HUES64 (cell line): ENCODE measurements around the gene TACC2.
"Not testable (repeated sequence)": the region's sequence is repeated elsewhere in the genome, so short reads cannot be mapped to it uniquely, and the experiment has no call there.

Experiments used
- H3K27ac ChIP-seq: 2 replicates; pipeline ENCODE4 v1.7.0; 2013; ENCODE audit warnings: low read depth, low read length, inconsistent platforms
- H3K27me3 ChIP-seq: 2 replicates; pipeline ENCODE4 v1.6.1; 2013; ENCODE audit warnings: mild to moderate bottlenecking, low read length; ENCODE audit not compliant: insufficient read depth
- H3K36me3 ChIP-seq: 2 replicates; pipeline ENCODE4 v1.6.1; 2013; ENCODE audit warnings: mild to moderate bottlenecking, low read length; ENCODE audit not compliant: insufficient read depth
- H3K4me1 ChIP-seq: 2 replicates; pipeline ENCODE4 v1.6.1; 2013; ENCODE audit warnings: mild to moderate bottlenecking, low read length, moderate library complexity; ENCODE audit not compliant: insufficient read depth
- H3K4me3 ChIP-seq: 2 replicates; pipeline ENCODE4 v1.5.1; 2013; ENCODE audit warnings: mild to moderate bottlenecking, low read length, moderate library complexity
- H3K9ac ChIP-seq: 2 replicates; pipeline ENCODE4 v1.6.1; 2013; ENCODE audit warnings: mild to moderate bottlenecking, low read depth, low read length
- H3K9me3 ChIP-seq: 2 replicates; pipeline ENCODE4 v1.6.1; 2013; ENCODE audit warnings: low read depth, low read length; ENCODE audit not compliant: insufficient read depth
- WGBS: fragments of 150-250, 120-280 bp; methylation state at CpG from one replicate; pipeline ENCODE4 v1.1.7; 2013; ENCODE audit warnings: missing lambda C conversion rate; 5-methylcytosine and 5-hydroxymethylcytosine counted together

The TACC2 gene

GRCh38 chr10:121984463-121984862 lies 4.5 kb upstream of the TACC2 start:
- no peaks in the 10 kb centered on the region for H3K4me1 ChIP-seq
- H3K9ac ChIP-seq: no peak overlapping the region
- no peaks in the 10 kb centered on the region for H3K27me3 ChIP-seq
- WGBS: 96% methylated on average over 2 of the region's 2 CpGs
- no peak overlapping the region for H3K27ac ChIP-seq
- H3K9me3 ChIP-seq: peaks cover 14% of the 10 kb centered on the region
- H3K36me3 ChIP-seq: no peaks in the 10 kb centered on the region
- no peak overlapping the region for H3K4me3 ChIP-seq

GRCh38 chr10:121990015-121990677 lies 1.2 kb downstream of the TACC2 start:
- Histone ChIP-seq H3K9me3 (no peaks in the 10 kb centered on the region), H3K4me1 (peaks cover 14% of the 10 kb centered on the region), H3K27ac (no peak overlapping the region), H3K36me3 (no peaks in the 10 kb centered on the region), H3K4me3 (no peak overlapping the region), H3K27me3 (no peaks in the 10 kb centered on the region), H3K9ac (no peak overlapping the region)
- 93% methylated on average over 9 of the region's 9 CpGs for WGBS

GRCh38 chr10:121991727-121992126 lies 2.8 kb downstream of the TACC2 start:
- H3K9me3 ChIP-seq, H3K27me3 ChIP-seq, H3K9ac ChIP-seq, H3K27ac ChIP-seq, H3K36me3 ChIP-seq, H3K4me3 ChIP-seq: not testable (repeated sequence)
- WGBS: 93% methylated on average over 4 of the region's 4 CpGs
- H3K4me1 ChIP-seq: peaks cover 15% of the 10 kb centered on the region

GRCh38 chr10:121994429-121994941 lies 5.5 kb downstream of the TACC2 start:
- no peaks in the 10 kb centered on the region for H3K9me3 ChIP-seq
- no peak overlapping the region for H3K27ac ChIP-seq
- H3K9ac ChIP-seq: no peak overlapping the region
- H3K4me3 ChIP-seq: no peak overlapping the region
- H3K4me1 ChIP-seq: peaks cover 15% of the 10 kb centered on the region
- 61% methylated on average over 7 of the region's 10 CpGs for WGBS
- no peaks in the 10 kb centered on the region for H3K36me3 ChIP-seq
- H3K27me3 ChIP-seq: no peaks in the 10 kb centered on the region

- no peaks in the 10 kb centered on the region for H3K36me3 ChIP-seq
- no peak overlapping the region for H3K27ac ChIP-seq
- H3K9ac ChIP-seq: no peak overlapping the region
- WGBS: 93% methylated on average over 6 of the region's 6 CpGs
- no peaks in the 10 kb centered on the region for H3K27me3 ChIP-seq
- H3K4me3 ChIP-seq: no peak overlapping the region
- peaks cover 10% of the 10 kb centered on the region; the same call in 1 of the 2 replicates for H3K9me3 ChIP-seq
- peaks cover 15% of the 10 kb centered on the region for H3K4me1 ChIP-seq
Observed at GRCh38 chr10:121998462-121998861, 9.5 kb downstream of the TACC2 start.

GRCh38 chr10:121999301-121999700 lies 10.3 kb downstream of the TACC2 start:
- Histone ChIP-seq H3K27me3 (no peaks in the 10 kb centered on the region), H3K36me3 (no peaks in the 10 kb centered on the region), H3K4me1 (peaks cover 9% of the 10 kb centered on the region), H3K27ac (no peak overlapping the region), H3K4me3 (no peak overlapping the region), H3K9me3 (peaks cover 10% of the 10 kb centered on the region; the same call in 1 of the 2 replicates), H3K9ac (no peak overlapping the region)
- WGBS: 92% methylated on average over 4 of the region's 4 CpGs

- H3K27ac ChIP-seq: no peak overlapping the region
- 71% methylated on average over 1 of the region's 1 CpG for WGBS
- no peak overlapping the region for H3K4me3 ChIP-seq
- H3K27me3 ChIP-seq: no peaks in the 10 kb centered on the region
- H3K4me1 ChIP-seq: no peaks in the 10 kb centered on the region
- H3K36me3 ChIP-seq: no peaks in the 10 kb centered on the region
- no peak overlapping the region for H3K9ac ChIP-seq
- peaks cover 10% of the 10 kb centered on the region; the same call in 1 of the 2 replicates for H3K9me3 ChIP-seq
Observed at GRCh38 chr10:122001698-122002097, 12.7 kb downstream of the TACC2 start.

GRCh38 chr10:122007415-122007814 lies 18.5 kb downstream of the TACC2 start:
- WGBS: 29% methylated on average over 2 of the region's 3 CpGs
- H3K27ac ChIP-seq: no peak overlapping the region
- no peaks in the 10 kb centered on the region for H3K27me3 ChIP-seq
- no peaks in the 10 kb centered on the region for H3K9me3 ChIP-seq
- no peak overlapping the region for H3K9ac ChIP-seq
- H3K36me3 ChIP-seq: no peaks in the 10 kb centered on the region
- H3K4me3 ChIP-seq: no peak overlapping the region
- H3K4me1 ChIP-seq: no peaks in the 10 kb centered on the region

GRCh38 chr10:122010405-122011050 lies 21.6 kb downstream of the TACC2 start:
- Histone ChIP-seq H3K36me3 (no peaks in the 10 kb centered on the region), H3K4me1 (no peaks in the 10 kb centered on the region), H3K27me3 (no peaks in the 10 kb centered on the region), H3K9me3 (no peaks in the 10 kb centered on the region), H3K27ac (no peak overlapping the region), H3K9ac (no peak overlapping the region), H3K4me3 (no peak overlapping the region)
- WGBS: 90% methylated on average over 4 of the region's 4 CpGs

- 94% methylated on average over 5 of the region's 5 CpGs for WGBS
Observed at GRCh38 chr10:122012731-122013130, 23.8 kb downstream of the TACC2 start.

GRCh38 chr10:122013311-122013780 lies 24.4 kb downstream of the TACC2 start:
- Histone ChIP-seq H3K27me3 (no peaks in the 10 kb centered on the region), H3K27ac (no peak overlapping the region), H3K36me3 (no peaks in the 10 kb centered on the region), H3K9me3 (no peaks in the 10 kb centered on the region), H3K4me1 (peaks cover 2% of the 10 kb centered on the region; the same call in 1 of the 2 replicates), H3K9ac (no peak overlapping the region), H3K4me3 (no peak overlapping the region)
- WGBS: 82% methylated on average over 8 of the region's 8 CpGs

More at GRCh38 chr10:122012731-122013130, 23.8 kb downstream of the TACC2 start:
- Histone ChIP-seq H3K9me3 (no peaks in the 10 kb centered on the region), H3K27ac (no peak overlapping the region), H3K27me3 (no peaks in the 10 kb centered on the region), H3K4me1 (no peaks in the 10 kb centered on the region), H3K4me3 (no peak overlapping the region), H3K36me3 (no peaks in the 10 kb centered on the region), H3K9ac (no peak overlapping the region)
